HG03432 (cell line): ENCODE data around the gene DENND2D.
"Not testable (repeated sequence)": the region's sequence is repeated elsewhere in the genome, so short reads cannot be mapped to it uniquely, and the experiment has no call there.

Experiments used
- ATAC-seq: cut with Tn5 transposase; IDR thresholded peaks from one replicate; pipeline ENCODE4 v1.9.1; 2021; ENCODE audit warnings: mild to moderate bottlenecking, moderate library complexity; ENCODE audit not compliant: unreplicated experiment

The DENND2D gene

GRCh38 chr1:111221633-111222291, 21.3 kb upstream of the DENND2D start:
- peak; percentile 65 for ATAC-seq

- no peak for ATAC-seq
Observed at GRCh38 chr1:111221276-111221632, 20.8 kb upstream of the DENND2D start.

GRCh38 chr1:111220302-111220890, 19.9 kb upstream of the DENND2D start:
- no peak for ATAC-seq

- ATAC-seq, result peak; percentile 39
Observed at GRCh38 chr1:111219557-111220286, 19.3 kb upstream of the DENND2D start.

GRCh38 chr1:111218701-111219556, 18.5 kb upstream of the DENND2D start:
- ATAC-seq, result no peak

GRCh38 chr1:111217183-111217910, 16.9 kb upstream of the DENND2D start:
- ATAC-seq, result no peak

- no peak for ATAC-seq
Observed at GRCh38 chr1:111216751-111217150, 16.3 kb upstream of the DENND2D start.

- not testable (repeated sequence) for ATAC-seq
Observed at GRCh38 chr1:111215285-111215684, 14.8 kb upstream of the DENND2D start.

GRCh38 chr1:111214884-111215283, 14.4 kb upstream of the DENND2D start:
- ATAC-seq, result no peak

GRCh38 chr1:111214074-111214801, 13.8 kb upstream of the DENND2D start:
- no peak for ATAC-seq

GRCh38 chr1:111213412-111213811, 13.0 kb upstream of the DENND2D start:
- ATAC-seq, result no peak

GRCh38 chr1:111212634-111213335, 12.3 kb upstream of the DENND2D start:
- no peak for ATAC-seq

- no peak for ATAC-seq
Observed at GRCh38 chr1:111211921-111212320, 11.5 kb upstream of the DENND2D start.

GRCh38 chr1:111209622-111210021, 9.2 kb upstream of the DENND2D start:
- no peak for ATAC-seq

GRCh38 chr1:111208921-111209320, 8.5 kb upstream of the DENND2D start:
- no peak for ATAC-seq

GRCh38 chr1:111205714-111206050, 5.2 kb upstream of the DENND2D start:
- ATAC-seq, result no peak

- no peak for ATAC-seq
Observed at GRCh38 chr1:111204983-111205713, 4.7 kb upstream of the DENND2D start.

- ATAC-seq, result peak; percentile 73
Observed at GRCh38 chr1:111204201-111204982, 3.9 kb upstream of the DENND2D start.
